ENCODE data around the gene RPS6KB2.

RPS6KB2 gene

DNA sequence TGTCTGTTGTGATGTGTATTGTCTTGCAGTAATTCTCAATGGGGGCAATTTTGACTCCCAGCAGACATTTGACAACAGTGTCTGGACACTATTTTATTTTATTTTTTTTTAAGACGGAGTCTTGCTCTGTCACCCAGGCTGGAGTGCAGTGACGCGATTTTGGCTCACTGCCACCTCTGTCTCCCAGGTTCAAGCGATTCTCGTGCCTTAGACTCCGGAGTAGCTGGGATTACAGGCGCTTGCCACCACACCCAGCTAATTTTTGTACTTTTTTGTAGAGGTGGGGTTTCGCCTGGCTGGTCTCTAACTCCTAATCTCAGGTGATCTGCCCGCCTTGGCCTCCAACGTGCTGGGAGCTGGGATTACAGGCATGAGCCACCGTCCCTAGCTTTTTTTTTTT lies 1.4 kb downstream of the RPS6KB2 start:
- no peak for DNase-seq (ENCODE audit: low read depth)

DNA sequence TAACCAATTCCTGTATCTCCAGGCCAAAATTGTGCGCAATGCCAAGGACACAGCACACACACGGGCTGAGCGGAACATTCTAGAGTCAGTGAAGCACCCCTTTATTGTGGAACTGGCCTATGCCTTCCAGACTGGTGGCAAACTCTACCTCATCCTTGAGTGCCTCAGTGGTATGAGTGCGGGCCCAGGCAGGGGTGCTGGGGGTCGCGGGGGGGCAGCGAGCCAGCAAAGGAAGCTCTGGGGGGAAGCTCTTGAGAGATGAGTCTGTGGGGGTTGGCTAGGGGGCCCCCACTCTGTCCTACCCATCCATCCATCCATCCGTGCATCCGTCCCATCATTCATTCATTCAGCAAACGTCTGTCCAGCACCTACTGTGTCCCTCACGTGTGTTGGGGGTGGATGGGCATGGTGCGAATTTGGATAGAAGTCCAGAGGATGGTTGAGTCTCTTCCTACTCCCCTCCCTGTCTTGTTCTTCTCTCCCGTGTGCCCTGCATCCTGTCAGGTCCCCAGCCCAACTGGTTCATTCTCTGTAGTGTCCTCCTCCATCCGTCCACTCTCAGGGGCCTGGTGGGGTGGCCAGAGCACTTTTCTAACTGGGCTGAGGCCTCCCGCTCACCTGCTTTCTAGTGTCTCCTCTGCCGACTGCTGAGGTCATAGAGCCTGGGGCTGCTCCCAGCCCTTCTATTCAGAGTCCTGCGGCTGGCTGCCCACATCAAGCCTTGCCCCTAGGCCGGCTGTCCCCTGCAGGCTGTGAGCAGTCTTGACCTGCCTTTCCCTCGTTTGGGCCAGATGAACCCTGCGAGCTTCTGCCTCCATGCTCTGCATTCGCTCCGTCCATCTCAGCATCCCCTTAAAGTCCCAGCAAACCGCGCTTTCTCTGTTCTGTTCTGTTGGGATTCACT lies 3.3 kb downstream of the RPS6KB2 start:
- no peak for DNase-seq (ENCODE audit: low read depth)

DNA sequence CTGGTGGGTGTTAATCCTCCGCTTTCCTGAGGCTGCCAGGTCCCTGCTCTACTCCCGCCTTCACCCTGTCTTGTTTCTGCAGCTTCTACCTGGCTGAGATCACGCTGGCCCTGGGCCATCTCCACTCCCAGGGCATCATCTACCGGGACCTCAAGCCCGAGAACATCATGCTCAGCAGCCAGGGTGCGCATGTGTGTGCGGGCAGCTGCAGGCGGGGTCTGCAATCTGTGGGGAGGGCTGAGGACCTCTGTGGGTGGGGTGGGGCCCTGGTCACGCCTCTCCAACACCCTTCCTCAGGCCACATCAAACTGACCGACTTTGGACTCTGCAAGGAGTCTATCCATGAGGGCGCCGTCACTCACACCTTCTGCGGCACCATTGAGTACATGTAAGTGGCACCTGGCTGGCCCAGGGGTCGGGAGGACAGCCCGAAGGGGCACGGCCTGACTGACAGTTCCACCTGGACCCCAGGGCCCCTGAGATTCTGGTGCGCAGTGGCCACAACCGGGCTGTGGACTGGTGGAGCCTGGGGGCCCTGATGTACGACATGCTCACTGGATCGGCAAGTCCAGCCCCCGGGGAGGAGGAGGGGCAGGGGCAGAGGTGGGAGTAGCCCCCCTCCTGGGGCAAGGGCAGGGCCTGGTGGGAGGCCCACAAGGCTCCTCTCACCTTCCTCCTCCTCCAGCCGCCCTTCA lies 4.5 kb downstream of the RPS6KB2 start:
- no peak for DNase-seq (ENCODE audit: low read depth)

DNA sequence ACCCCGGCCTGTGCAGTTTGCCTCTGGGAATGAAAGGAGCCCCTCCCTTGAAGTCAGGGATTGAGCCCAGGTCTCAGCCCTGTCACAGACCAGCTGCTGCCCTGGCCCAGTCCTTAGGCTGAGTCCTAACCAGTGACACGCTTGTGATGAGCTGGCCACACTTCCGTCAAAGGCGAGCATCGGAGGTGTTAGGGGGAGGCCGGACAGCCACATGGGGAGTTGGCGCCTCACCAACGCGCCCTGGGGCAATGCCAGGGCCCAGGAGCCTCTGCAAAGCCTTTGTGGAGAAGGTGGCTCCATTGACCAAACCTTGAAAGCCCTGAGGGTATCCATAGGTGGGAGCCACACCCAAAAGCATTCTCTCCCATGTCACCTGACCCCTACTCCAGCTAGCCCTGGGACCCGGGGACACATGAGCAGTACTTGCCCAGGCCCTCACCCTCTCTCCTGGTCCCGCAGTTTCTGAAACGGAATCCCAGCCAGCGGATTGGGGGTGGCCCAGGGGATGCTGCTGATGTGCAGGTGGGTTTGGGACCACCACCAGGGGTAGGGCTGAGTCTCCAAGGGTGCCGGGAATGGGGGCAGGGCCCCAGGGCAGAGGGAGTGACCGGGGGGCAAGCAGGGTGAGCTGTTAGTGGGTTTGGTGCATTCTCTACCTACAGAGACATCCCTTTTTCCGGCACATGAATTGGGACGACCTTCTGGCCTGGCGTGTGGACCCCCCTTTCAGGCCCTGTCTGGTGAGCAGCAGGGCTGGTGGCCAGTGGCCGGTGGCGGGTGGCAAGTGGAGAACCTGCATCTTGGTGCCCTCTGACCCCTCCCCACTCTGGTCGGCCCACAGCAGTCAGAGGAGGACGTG lies 5.5 kb downstream of the RPS6KB2 start:
- no peak for DNase-seq (ENCODE audit: low read depth)

DNA sequence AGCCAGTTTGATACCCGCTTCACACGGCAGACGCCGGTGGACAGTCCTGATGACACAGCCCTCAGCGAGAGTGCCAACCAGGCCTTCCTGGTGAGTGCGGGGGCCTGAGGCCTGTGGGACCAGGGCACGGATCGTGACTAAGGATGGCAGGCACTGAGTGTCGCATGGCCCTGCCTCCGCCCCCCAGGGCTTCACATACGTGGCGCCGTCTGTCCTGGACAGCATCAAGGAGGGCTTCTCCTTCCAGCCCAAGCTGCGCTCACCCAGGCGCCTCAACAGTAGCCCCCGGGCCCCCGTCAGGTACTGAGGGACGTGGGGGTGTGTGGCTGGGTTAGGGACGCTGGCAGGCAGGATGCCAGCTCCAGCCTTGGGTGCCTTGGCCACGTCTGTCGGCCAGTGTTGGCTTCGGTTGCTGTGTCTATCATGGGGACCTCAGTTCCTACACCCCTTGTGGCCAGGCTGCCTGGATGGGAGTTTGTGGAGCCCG lies 6.1 kb downstream of the RPS6KB2 start:
- DNase-seq (ENCODE audit: low read depth): no peak

DNA sequence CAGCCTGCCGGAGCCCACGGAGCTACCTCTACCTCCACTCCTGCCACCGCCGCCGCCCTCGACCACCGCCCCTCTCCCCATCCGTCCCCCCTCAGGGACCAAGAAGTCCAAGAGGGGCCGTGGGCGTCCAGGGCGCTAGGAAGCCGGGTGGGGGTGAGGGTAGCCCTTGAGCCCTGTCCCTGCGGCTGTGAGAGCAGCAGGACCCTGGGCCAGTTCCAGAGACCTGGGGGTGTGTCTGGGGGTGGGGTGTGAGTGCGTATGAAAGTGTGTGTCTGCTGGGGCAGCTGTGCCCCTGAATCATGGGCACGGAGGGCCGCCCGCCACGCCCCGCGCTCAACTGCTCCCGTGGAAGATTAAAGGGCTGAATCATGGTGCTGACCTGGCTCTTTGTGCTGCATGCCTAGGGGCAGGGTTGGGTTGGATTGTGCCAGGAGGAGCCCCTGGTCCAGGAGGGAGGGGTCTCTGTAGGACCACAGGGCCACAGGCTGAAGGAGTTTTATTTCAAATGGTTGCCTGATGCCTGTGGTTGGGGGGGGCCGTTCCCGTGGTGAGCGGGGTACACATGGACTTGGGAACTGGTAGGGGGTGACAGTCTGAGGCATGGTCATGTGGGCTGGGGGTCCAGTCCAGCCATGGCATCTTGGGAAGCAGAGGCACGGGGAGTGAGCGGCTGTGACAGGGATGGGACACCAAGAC lies 6.9 kb downstream of the RPS6KB2 start:
- no peak for DNase-seq (ENCODE audit: low read depth)

DNA sequence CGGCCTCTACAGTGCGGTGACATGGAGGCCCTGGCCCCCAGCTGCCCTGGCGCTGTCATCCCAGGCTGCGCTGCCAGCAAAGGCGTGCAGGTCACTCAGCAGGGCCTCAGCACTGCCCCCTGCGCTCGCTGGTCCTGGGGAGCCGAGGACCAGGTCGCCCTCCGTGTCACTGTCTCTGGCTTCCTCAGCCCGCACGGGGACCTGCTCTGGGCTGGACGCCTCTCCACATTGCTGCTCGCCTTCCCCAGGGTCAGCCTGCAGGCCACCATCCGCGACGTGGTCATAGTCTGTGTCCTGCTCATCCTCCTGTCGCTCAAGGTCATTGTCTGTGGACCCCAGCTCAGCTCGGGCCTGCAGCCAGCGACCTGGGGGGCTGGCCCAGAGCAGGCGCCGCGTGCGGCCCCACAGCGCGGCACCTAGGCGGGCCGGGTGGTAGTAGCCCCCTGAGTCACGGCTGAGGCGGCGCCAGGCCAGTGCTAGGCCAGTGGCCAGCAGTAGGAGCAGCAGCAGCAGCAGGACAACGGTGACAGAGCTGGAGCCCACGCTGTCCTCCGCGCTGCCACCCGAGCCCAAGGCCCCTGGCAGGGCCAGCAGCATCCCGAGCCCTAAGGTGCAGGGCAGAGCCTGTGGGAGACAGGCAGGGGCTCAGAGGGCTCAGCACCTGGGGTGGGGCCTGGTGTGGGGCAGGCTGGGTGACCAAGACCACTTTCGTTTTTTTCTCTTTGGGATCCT lies 7.6 kb downstream of the RPS6KB2 start:
- no peak for DNase-seq (ENCODE audit: low read depth)

DNA sequence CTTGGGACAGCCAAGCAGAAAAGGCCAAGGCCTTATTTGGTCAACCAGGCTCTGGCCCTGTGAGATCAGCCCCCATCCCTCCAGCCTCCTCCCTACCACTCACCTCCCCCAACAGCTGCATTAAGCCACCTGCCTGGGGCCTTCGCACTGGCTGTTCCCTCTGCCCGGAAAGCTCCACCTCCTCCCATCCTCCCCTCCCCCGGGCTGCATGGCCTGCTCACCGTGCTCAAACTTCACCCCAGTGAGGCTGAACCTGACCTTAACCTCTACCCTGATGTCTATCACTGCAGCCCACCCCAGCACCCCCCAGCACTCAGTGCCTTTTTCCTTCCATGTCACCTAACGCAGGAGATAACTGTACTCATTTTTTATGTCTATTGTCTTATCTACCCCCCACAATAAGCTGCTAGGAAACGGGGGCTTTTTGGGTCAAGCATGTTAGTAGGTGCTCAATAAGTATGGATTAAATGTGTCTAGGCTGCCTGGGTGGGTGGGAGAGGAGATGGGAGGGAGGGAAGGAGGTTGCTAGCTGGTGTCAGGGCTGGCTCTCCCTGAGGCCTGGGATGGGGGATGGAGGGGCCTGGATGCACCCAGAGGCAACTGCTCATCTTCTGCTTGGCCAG lies 8.3 kb downstream of the RPS6KB2 start:
- DNase-seq (ENCODE audit: low read depth): no peak

DNA sequence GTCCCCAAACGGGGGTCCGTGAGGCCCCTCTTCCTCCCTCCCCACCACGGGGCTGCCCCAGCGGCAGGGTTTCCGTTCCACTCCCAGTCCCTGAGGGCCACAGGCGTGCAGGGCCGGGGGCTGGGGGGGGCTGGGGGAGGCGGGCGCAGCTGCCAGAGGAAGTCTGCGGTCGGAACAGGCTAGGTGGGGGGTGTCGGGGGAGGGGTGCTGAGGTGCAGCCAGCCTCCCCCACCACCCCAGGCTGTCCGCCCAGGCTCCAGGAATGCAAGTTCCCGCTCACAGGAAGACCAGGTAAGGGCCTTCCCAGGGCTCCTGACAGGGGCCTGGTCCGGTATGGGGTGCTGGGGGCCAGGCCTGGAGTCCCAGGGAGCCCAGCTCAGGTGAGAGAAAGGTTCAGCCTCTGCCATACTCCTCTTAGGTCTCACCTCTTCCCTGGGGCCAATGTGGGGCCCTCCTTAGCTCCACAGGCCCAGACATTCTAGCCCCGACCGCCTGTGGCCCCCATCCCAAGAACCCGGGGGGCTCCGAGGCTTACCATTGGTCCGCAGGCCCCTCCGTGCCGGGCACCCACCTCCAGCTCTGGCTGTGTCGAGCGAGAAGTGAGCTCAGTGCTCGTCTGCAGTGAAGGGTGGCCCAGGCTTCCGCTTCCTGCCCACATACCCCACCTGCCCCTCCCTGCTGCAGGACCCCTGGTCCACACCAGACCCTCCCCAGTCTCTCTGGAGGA lies 9.0 kb downstream of the RPS6KB2 start, which contains the start of gene PTPRCAP:
TSS of gene PTPRCAP (minus strand) at position 601 of the 727 bp plus-strand sequence. CDS start at position 538, 63 bp downstream.
- DNase-seq (ENCODE audit: low read depth): peak; percentile 66

DNA sequence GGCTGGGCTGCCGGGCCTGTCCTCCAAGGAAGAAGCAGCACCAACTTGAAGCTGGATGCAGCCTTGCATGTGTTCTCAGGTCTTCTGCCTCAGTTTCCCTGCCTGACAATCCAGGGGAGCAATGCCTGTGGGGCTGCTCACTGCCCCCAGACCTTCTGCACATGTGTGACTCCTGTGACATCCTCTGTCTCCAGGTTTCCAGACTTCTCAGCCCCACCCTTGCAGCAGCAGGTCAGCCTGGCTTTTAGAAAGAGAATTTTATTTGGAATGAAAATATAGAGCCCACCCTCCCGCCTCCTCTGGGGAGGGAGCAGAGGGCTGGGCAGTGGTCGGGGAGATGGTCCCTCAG lies 9.5 kb downstream of the RPS6KB2 start:
- no peak for DNase-seq (ENCODE audit: low read depth)

DNA sequence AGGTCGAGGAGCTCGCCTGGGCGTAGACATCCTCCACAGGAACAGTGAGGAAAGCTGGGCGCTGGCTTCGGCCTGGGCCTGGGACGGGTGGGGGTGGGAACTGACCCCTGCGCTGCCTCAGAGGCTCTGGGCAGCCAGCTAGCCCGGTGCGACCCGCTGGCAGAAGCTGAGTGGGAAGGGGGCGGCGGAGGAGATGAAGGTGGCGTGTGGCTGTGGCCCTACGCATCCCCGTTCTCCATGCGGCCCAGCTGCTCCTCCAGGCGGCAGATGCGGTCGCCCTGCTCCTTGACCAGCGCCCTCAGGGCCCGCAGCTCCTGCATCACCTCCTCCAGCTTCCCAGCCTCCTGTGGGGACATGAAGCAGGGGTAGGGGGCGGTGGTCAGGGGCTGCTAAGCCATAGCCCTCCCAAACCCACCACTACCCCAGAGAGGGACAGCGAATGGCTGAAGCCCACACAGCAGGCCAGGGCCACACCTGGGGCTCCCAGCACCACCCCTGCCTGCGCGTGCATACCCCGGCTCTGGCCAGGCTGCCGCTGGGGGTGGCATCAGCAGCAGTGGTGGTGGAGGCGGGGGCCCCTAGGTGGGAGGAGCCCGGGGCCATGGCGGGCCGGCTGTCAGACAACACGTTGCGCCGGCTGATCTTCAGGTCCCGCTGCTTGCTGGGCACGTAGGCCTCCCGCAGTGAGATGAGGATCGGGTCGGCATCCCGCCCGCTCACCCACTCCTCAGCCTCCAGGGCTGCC lies 10.0 kb downstream of the RPS6KB2 start:
- DNase-seq (ENCODE audit: low read depth): no peak

DNA sequence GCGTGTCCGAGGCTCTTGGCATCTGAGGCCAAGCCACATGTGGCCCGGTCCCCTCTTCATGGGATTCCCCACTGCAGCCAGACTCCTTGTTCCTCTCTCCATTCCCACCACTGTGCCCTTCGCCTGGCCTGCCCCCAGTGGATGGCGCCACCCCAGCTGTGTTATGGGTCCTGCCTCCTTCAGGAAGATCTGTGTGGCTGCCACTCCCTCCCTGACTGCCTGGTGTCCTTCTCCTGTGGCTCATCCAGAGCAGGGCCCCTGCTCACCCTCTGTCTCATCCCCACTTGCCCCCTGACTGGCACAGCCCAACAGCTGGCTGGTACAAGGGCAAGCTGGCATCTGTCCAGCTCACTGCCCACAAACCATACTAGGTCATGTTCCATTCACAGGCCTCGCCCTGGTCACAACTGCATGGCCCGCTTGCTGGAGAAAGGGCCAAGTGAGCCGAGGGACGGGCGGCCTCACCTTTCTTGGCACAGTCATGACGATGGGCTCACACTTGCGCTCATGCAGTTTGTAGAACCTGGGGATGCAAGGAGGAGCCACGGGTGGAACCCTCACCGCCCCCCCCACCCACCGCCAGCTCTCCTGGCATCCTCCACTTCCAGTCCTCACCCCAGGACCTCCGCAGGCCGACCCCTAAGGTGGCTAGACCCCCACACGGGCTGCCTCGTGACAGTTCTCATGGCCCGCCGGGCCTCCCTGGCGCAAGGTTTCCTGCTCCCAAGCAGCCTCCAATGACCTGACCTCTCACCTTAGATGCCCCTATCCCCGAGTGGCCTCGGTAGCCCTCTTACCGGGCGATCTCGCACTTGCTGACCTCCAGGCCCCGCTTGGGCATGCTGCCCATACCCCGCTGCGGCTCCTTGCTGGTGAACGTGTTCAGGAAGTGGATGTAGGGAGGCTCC lies 11.3 kb downstream of the RPS6KB2 start:
- DNase-seq (ENCODE audit: low read depth): no peak

DNA sequence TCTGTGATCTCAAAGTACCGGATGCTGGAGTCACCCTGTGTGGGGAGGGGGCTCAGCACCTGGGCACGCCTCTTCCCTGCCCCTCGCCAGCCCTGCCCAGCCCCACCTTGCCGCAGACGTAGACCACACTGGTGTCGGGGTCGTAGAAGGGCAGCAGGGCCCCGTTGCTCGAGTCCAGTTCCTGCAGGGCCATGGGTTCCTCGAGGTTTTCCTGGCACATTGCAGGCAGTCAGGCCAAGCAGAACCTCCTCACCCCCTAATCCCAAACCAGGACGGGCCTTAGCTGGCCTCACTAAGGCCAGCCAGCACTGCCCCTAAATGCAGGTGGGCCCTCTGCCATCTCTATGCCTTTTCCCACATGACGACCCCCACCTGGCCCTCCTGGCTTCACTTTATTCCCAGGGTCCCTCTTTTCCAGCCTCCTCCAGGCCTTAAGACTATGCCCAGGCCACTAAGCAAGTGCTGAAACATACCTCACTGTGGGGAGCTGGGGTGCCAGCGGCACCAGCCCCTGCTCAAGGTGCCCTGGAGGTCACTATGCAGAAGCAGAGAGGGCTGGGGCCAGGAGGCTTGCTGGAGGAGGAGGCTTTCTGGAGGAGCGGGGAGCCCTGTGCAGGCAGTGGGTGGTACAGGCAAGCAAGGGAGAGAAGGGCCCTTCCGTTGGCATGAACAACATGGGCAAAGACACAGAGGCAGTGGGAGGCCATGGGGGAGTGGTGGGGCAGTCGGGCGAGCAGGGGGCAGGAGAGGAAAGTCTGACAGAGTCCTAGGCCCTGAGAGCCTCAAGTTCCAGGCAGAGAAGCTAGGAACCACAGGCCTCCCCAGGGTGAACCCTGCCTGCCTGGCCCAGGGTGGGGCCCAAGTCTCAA lies 12.2 kb downstream of the RPS6KB2 start:
- DNase-seq (ENCODE audit: low read depth): no peak

DNA sequence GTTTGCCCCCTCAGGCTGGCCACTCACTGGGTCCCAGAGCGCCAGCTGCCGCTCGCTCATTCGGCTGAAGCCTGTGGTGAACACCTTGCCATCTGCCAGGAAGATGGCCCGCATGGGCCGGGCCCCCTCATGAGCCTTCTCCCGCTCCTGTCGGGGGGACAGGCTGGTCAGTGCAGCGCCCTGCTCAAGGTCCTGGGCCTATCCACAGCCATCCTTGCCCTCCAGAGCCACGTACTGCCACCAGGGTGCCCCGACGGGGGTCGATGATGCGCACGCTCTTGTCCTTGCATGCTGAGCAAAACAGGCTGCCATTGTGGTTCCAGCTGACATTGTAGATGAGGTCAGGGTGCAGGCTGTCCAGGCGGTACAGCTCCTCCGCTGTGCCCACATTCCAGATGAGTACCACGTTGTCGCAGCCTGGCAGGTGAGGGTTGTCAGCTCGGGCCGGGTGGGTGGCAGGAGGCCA lies 12.8 kb downstream of the RPS6KB2 start:
- no peak for DNase-seq (ENCODE audit: low read depth)

DNA sequence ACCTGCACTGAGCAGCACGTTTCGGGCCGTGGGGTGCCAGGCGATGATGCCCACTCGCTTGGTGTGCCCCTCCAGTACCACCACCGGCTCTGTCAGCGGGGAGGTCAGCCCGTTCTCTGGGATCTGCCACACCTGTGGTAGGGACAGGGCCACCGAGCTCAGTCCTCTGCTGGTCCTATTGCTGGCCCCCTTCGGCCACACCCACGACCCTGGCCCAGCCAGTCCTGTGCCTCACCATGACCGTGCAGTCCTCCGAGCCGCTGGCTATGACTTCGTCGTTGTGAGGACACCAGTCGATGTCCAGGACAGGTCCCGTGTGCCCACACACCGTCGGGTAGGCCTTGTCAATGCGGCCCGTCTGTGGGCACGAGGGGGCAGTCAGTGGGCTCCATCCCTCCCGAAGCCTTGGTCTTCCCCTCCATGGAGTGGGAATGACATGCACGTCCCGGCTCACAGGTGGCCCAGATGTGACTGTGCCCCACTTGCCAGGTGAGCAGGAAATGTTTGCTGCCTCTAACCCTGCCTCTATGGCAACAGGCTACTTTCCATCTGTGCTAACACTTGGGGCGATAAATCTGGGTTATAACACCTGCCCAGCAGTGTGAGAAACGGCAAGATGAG lies 13.5 kb downstream of the RPS6KB2 start:
- DNase-seq (ENCODE audit: low read depth): no peak

Measured in activated gamma-delta T cell treated with anti-CD3 and anti-CD28 coated beads, Interleukin-2, amount 50 U/mL, for 16 hours (primary cell).